Common myeloid progenitor, CD34-positive (primary cell): ENCODE results near the gene PPP1R9B.
A peak's percentile ranks its signal among the peaks of the same experiment; 100 is the strongest.

ENCODE experiments used
- CTCF ChIA-PET: fragments of 350-600 bp; sonication (Branson Sonifier 250); formaldehyde crosslinking; loops from one replicate; lab custom pipeline; 2021; ENCODE audit warnings: antibody characterized with exemption; lab: Charles Lee
- POLR2A ChIA-PET: fragments of 350-600 bp; sonication (Branson Sonifier 250); formaldehyde crosslinking; loops from one replicate; lab custom pipeline; 2021; ENCODE audit warnings: antibody characterized with exemption; lab: Charles Lee
- DNase-seq, 3 donors: peaks; one replicate each; pipeline versions ENCODE4 v3.0.0 to v3.0.0-alpha.2; 2013
- H3K27ac ChIP-seq, 2 experiments: 1 replicate in 1 of 2; 2 replicates in 1 of 2; pipeline ENCODE4 v1.7.0; 2013; ENCODE audit warnings: inconsistent platforms in 2 of 2, low read length in 2 of 2, mild to moderate bottlenecking in 2 of 2, low read depth in 1 of 2, moderate library complexity in 1 of 2; ENCODE audit not compliant: severe bottlenecking in 2 of 2, insufficient read depth in 1 of 2, poor library complexity in 1 of 2
- H3K27me3 ChIP-seq, 5 experiments: replicated peaks in 2 of 5; 1 replicate in 3 of 5; 2 replicates in 2 of 5; pipeline versions ENCODE4 v1.6.1 to v1.7.0; 2013; ENCODE audit warnings: low read length in 4 of 5, mild to moderate bottlenecking in 2 of 5, moderate library complexity in 2 of 5, inconsistent platforms in 1 of 5; ENCODE audit not compliant: insufficient read depth in 5 of 5, control insufficient read depth in 4 of 5
- H3K36me3 ChIP-seq, 4 experiments: 1 replicate in 2 of 4; 2 replicates in 2 of 4; pipeline versions ENCODE4 v1.6.1 to v1.7.0; 2013; ENCODE audit warnings: low read length in 3 of 4, control low read depth in 1 of 4, mild to moderate bottlenecking in 1 of 4; ENCODE audit not compliant: control insufficient read depth in 4 of 4, insufficient read depth in 4 of 4
- H3K4me1 ChIP-seq, 4 experiments: 1 replicate in 3 of 4; 2 replicates in 1 of 4; pipeline versions ENCODE4 v1.6.1 to v1.7.1; 2013; ENCODE audit warnings: low read length in 3 of 4, mild to moderate bottlenecking in 3 of 4, control low read depth in 1 of 4, inconsistent platforms in 1 of 4, moderate library complexity in 1 of 4; ENCODE audit not compliant: control insufficient read depth in 4 of 4, insufficient read depth in 4 of 4; ENCODE audit errors: control extremely low read depth in 1 of 4
- H3K4me3 ChIP-seq, 7 experiments: 1 replicate in 4 of 7; 2 replicates in 3 of 7; pipeline versions ENCODE4 v1.5.1 to v1.7.0; 2013; ENCODE audit warnings: mild to moderate bottlenecking in 7 of 7, low read length in 6 of 7, moderate library complexity in 6 of 7, inconsistent platforms in 2 of 7, low read depth in 2 of 7, control low read depth in 1 of 7; ENCODE audit not compliant: insufficient read depth in 4 of 7, control insufficient read depth in 1 of 7; ENCODE audit errors: extremely low read depth in 1 of 7
- H3K9me3 ChIP-seq, 5 experiments: 1 replicate in 4 of 5; 2 replicates in 1 of 5; pipeline versions ENCODE4 v1.6.1 to v1.7.1; 2013; ENCODE audit warnings: low read length in 4 of 5, mild to moderate bottlenecking in 2 of 5, inconsistent platforms in 1 of 5, low read depth in 1 of 5, moderate library complexity in 1 of 5; ENCODE audit not compliant: control insufficient read depth in 4 of 5, insufficient read depth in 2 of 5; ENCODE audit errors: control extremely low read depth in 1 of 5
- WGBS: methylation state at CpG from one replicate; pipeline ENCODE4 v1.1.5; 2013; ENCODE audit not compliant: insufficient coverage; 5-methylcytosine and 5-hydroxymethylcytosine counted together

Gene PPP1R9B

GRCh38 chr17:50187394-50187725 is 36.9 kb upstream of the PPP1R9B start:
- no peak overlapping the region for H3K4me3 ChIP-seq
- H3K36me3 ChIP-seq: no peaks in the 10 kb centered on the region
- POLR2A ChIA-PET: no interaction called here
- CTCF ChIA-PET: interaction anchor here (1.3 to 3.6 kb wide), 2 partner anchors 10 to 14 kb away, joined by 3 to 16 read pairs; no protein-coding TSS in a partner anchor
- H3K27ac ChIP-seq: no peak overlapping the region
- no peaks in the 10 kb centered on the region for H3K27me3 ChIP-seq
- no peak for DNase-seq
- no peaks in the 10 kb centered on the region for H3K9me3 ChIP-seq
- H3K4me1 ChIP-seq: peaks cover 0 to 20% (median 18%) of the 10 kb centered on the region in 4 experiments
- 95% methylated on average over 2 of the region's 4 CpGs for WGBS

GRCh38 chr17:50186661-50187393 is 36.4 kb upstream of the PPP1R9B start:
- DNase-seq: no peak
- 98% methylated on average over 23 of the region's 24 CpGs for WGBS
- POLR2A ChIA-PET: no interaction called here
- H3K4me1 ChIP-seq: peaks cover 0 to 20% (median 18%) of the 10 kb centered on the region in 4 experiments
- H3K27me3 ChIP-seq: no peaks in the 10 kb centered on the region
- H3K36me3 ChIP-seq: no peaks in the 10 kb centered on the region
- H3K27ac ChIP-seq: no peak overlapping the region
- CTCF ChIA-PET: interaction anchor here (0.9 to 3.6 kb wide), 3 partner anchors 10 to 14 kb away, joined by 3 to 16 read pairs (median 3); no protein-coding TSS in a partner anchor
- no peak overlapping the region for H3K4me3 ChIP-seq
- H3K9me3 ChIP-seq: no peaks in the 10 kb centered on the region

- POLR2A ChIA-PET: no interaction called here
- 96% methylated on average over 26 of the region's 31 CpGs for WGBS
Measured at GRCh38 chr17:50185631-50186471, 35.4 kb upstream of the PPP1R9B start.

GRCh38 chr17:50184611-50185398 is 34.3 kb upstream of the PPP1R9B start:
- WGBS: 89% methylated on average over 10 of the region's 19 CpGs
- Histone ChIP-seq H3K9me3 (no peaks in the 10 kb centered on the region), H3K4me3 (no peak overlapping the region), H3K4me1 (peaks cover 0 to 20% (median 18%) of the 10 kb centered on the region in 4 experiments), H3K27ac (no peak overlapping the region), H3K27me3 (no peaks in the 10 kb centered on the region), H3K36me3 (no peaks in the 10 kb centered on the region)
- DNase-seq: no peak
- POLR2A ChIA-PET: no interaction called here
- CTCF ChIA-PET: interaction anchor here (3.6 kb wide), 1 partner anchor 13 kb away, joined by 16 read pairs; no protein-coding TSS in a partner anchor

More at GRCh38 chr17:50185631-50186471, 35.4 kb upstream of the PPP1R9B start:
- Histone ChIP-seq H3K4me1 (peaks cover 0 to 20% (median 18%) of the 10 kb centered on the region in 4 experiments), H3K27ac (no peak overlapping the region), H3K27me3 (no peaks in the 10 kb centered on the region), H3K36me3 (no peaks in the 10 kb centered on the region), H3K9me3 (no peaks in the 10 kb centered on the region), H3K4me3 (no peak overlapping the region)
- CTCF ChIA-PET: interaction anchor here (0.9 to 3.6 kb wide), 2 partner anchors 11 to 15 kb away, joined by 3 to 16 read pairs; no protein-coding TSS in a partner anchor
- DNase-seq: no peak

GRCh38 chr17:50184064-50184463 is 33.6 kb upstream of the PPP1R9B start:
- Histone ChIP-seq H3K4me1 (peaks cover 0 to 20% (median 18%) of the 10 kb centered on the region in 4 experiments), H3K27ac (no peak overlapping the region), H3K36me3 (no peaks in the 10 kb centered on the region), H3K4me3 (peak overlapping the region in 4 of 7 experiments; percentile 1 to 60 (median 26)), H3K9me3 (no peaks in the 10 kb centered on the region), H3K27me3 (no peaks in the 10 kb centered on the region)
- CTCF ChIA-PET: no interaction called here
- no peak for DNase-seq
- POLR2A ChIA-PET: no interaction called here
- WGBS: 54% methylated on average over 4 of the region's 8 CpGs

GRCh38 chr17:50183421-50183994 is 33.0 kb upstream of the PPP1R9B start:
- Histone ChIP-seq H3K4me1 (peaks cover 0 to 21% (median 19%) of the 10 kb centered on the region in 4 experiments), H3K27ac (no peak overlapping the region), H3K4me3 (peak overlapping the region in 3 of 7 experiments; percentile 1 to 60 (median 49)), H3K9me3 (no peaks in the 10 kb centered on the region), H3K36me3 (no peaks in the 10 kb centered on the region), H3K27me3 (no peaks in the 10 kb centered on the region)
- ChIA-PET POLR2A (no interaction called here), CTCF (interaction anchor here (1.0 kb wide), 1 partner anchor 13 kb away, joined by 4 read pairs; no protein-coding TSS in a partner anchor)
- peak in 2 of 3 donors; percentile 72 to 76 for DNase-seq
- WGBS: 71% methylated on average over 8 of the region's 12 CpGs
